Activated T-cell treated with anti-CD3 and anti-CD28 coated beads, Interleukin-2, amount 50 U/mL, for 4 hours (primary cell): ENCODE results near the gene FAM187B. TPM values are rescaled to one million over a fixed set of nuclear protein-coding genes. Genes with fewer than 3 reads are reported as not detected.

Experiments
- total RNA-seq, 3 donors: library from RNA; stranded (reverse); gene quantifications; one replicate each; pipeline ENCODE4 v1.2.1, GENCODE V29; 2021

Gene FAM187B
- total RNA-seq, 3 donors from 2014 or later = not detected

Other genes with a start within 250 kb of the FAM187B start
- 100 to 1,000 TPM; 162 to 192 (median 170) TPM for gene GRAMD1A, start 228.4 kb downstream of the FAM187B start, total RNA-seq
- 1 to 10 TPM; 1.1 to 2.3 (median 1.2) TPM for gene SCN1B, start 198.3 kb downstream of the FAM187B start, total RNA-seq
- under 1 TPM in 2 of 3 donors, not detected in 1; 0.26 to 0.38 TPM for gene HPN, start 187.0 kb downstream of the FAM187B start, total RNA-seq
- gene FXYD3, start 112.9 kb downstream of the FAM187B start, total RNA-seq = under 1 TPM; 0.23 to 0.63 (median 0.41) TPM
- gene LGI4, start 93.7 kb downstream of the FAM187B start, total RNA-seq = under 1 TPM in 1 of 3 donors, not detected in 2; 0.14 TPM
- 1 to 10 TPM in 2 of 3 donors, under 1 TPM in 1; 0.95 to 1.6 (median 1.4) TPM for gene FXYD1, start 89.9 kb downstream of the FAM187B start, total RNA-seq
- gene FXYD7, start 85.5 kb downstream of the FAM187B start, total RNA-seq = under 1 TPM in 1 of 3 donors, not detected in 2; 0.48 TPM
- gene FXYD5, start 74.0 kb downstream of the FAM187B start, total RNA-seq = 100 to 1,000 TPM; 363 to 466 (median 421) TPM
- gene LSR, start 20.3 kb upstream of the FAM187B start, total RNA-seq = 10 to 100 TPM; 14.0 to 18.7 (median 17.1) TPM
- 100 to 1,000 TPM; 130 to 145 (median 144) TPM for gene USF2, start 40.2 kb upstream of the FAM187B start, total RNA-seq
- gene HAMP, start 53.8 kb upstream of the FAM187B start, total RNA-seq = under 1 TPM; 0.58 to 0.81 (median 0.60) TPM
- under 1 TPM in 1 of 3 donors, not detected in 2; 0.29 TPM for gene MAG, start 63.4 kb upstream of the FAM187B start, total RNA-seq
- 1 to 10 TPM; 1.3 to 5.2 (median 1.4) TPM for gene CD22, start 100.4 kb upstream of the FAM187B start, total RNA-seq
- gene FFAR1, start 119.2 kb upstream of the FAM187B start, total RNA-seq = not detected
- gene FFAR3, start 129.7 kb upstream of the FAM187B start, total RNA-seq = under 1 TPM; 0.30 to 0.91 (median 0.61) TPM
- gene GPR42, start 142.3 kb upstream of the FAM187B start, total RNA-seq = under 1 TPM in 2 of 3 donors, not detected in 1; 0.21 to 0.25 TPM
- gene FFAR2, start 219.5 kb upstream of the FAM187B start, total RNA-seq = not detected